Neural progenitor cell (in vitro differentiated cells): ENCODE data around the gene PIGT.

Experiments used
- EZH2 ChIP-seq: fragments of 200-600 bp; sonication (generic); IDR thresholded peaks from 2 replicates; pipeline ENCODE4 v1.6.1; 2017; ENCODE audit warnings: antibody characterized with exemption, mild to moderate bottlenecking, moderate library complexity
- EZH2phosphoT487 ChIP-seq: fragments of 200-600 bp; sonication (generic); IDR thresholded peaks from 2 replicates; pipeline ENCODE4 v1.6.1; 2017; ENCODE audit warnings: antibody characterized with exemption
- TF ChIP-seq, protein P1 (sequence below): fragments of 200-600 bp; sonication (generic); IDR thresholded peaks from 2 replicates; pipeline ENCODE4 v1.5.1; 2017; ENCODE audit warnings: antibody characterized with exemption, mild to moderate bottlenecking

DNA sequence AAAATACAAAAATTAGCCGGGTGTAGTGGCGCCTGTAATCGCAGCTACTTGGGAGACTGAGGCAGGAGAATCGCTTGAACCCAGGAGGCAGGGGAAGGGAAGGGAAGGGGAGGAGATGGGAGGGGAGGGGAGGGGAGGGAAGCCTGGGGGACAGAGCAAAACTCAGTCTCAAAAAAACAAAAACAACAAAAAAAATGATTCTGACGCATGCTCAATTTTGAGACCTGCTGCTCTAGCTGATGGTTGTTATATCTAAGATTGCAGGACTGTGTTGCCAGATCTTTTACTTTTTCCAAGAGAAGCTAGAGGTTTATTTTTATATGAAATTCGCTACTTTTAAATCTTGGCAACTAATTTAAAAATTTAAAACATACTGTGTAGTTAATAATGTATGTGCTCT lies 51.2 kb downstream of the PIGT start:
- TF ChIP-seq, protein P1, sequence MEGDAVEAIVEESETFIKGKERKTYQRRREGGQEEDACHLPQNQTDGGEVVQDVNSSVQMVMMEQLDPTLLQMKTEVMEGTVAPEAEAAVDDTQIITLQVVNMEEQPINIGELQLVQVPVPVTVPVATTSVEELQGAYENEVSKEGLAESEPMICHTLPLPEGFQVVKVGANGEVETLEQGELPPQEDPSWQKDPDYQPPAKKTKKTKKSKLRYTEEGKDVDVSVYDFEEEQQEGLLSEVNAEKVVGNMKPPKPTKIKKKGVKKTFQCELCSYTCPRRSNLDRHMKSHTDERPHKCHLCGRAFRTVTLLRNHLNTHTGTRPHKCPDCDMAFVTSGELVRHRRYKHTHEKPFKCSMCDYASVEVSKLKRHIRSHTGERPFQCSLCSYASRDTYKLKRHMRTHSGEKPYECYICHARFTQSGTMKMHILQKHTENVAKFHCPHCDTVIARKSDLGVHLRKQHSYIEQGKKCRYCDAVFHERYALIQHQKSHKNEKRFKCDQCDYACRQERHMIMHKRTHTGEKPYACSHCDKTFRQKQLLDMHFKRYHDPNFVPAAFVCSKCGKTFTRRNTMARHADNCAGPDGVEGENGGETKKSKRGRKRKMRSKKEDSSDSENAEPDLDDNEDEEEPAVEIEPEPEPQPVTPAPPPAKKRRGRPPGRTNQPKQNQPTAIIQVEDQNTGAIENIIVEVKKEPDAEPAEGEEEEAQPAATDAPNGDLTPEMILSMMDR = no peak
- TF ChIP-seq EZH2 (no peak), EZH2phosphoT487 (no peak)
